Stimulated activated CD8-positive, alpha-beta memory T cell treated with anti-CD3 and anti-CD28 coated beads, Interleukin-12 subunit alpha, Interleukin-12 subunit beta, amount 100 ng/mL, for 24 hours (primary cell): ENCODE results near the gene SPANXB1.
"Not testable (repeated sequence)": the region's sequence is repeated elsewhere in the genome, so short reads cannot be mapped to it uniquely, and the experiment has no call there.

Experiments used
- DNase-seq: peaks from one replicate; pipeline ENCODE4 v3.0.0-alpha.2; 2020; ENCODE audit errors: extremely low read depth

The SPANXB1 gene, protein sequence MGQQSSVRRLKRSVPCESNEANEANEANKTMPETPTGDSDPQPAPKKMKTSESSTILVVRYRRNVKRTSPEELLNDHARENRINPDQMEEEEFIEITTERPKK

DNA sequence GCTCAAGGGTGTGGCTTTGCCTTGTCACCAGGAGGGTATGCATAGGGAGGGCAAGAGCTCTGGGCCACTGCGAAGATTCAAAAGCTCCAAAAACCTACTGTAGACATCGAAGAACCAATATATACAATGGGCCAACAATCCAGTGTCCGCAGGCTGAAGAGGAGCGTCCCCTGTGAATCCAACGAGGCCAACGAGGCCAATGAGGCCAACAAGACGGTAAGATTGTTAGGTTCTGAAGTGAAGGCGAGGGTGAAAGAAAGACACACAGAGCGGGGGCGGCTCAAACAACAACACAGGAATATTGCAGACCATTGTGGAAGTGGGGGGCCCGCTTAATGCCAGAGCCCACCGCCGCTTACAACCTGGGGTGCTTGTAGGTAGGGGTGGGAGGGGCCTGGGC is at the start of gene SPANXB1:
SPANXB1 (plus strand) TSS at position 27 of the 400 bp plus-strand sequence; CDS start at position 127, 100 bp downstream.
- DNase-seq, result not testable (repeated sequence)

DNA sequence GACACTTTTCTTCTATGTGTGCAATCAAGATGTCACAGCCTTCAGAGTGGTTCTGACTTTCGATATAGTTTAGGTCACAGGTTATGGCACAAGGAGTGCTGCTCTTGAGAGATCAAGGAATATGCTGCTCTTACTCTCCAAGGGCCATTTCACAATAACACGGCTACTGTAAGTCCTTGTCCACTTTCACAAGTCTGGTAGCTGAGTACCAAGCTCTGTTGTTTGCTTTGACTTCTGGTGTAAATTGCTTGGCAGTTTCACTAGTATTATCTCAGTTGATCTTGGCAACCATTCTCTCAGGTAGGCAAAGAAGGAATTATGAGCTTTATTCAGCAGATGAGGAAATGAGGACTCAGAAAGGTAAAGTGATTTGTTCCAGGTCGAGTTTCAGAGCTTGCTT is 35.4 kb upstream of the SPANXB1 start:
- DNase-seq, result no peak

DNA sequence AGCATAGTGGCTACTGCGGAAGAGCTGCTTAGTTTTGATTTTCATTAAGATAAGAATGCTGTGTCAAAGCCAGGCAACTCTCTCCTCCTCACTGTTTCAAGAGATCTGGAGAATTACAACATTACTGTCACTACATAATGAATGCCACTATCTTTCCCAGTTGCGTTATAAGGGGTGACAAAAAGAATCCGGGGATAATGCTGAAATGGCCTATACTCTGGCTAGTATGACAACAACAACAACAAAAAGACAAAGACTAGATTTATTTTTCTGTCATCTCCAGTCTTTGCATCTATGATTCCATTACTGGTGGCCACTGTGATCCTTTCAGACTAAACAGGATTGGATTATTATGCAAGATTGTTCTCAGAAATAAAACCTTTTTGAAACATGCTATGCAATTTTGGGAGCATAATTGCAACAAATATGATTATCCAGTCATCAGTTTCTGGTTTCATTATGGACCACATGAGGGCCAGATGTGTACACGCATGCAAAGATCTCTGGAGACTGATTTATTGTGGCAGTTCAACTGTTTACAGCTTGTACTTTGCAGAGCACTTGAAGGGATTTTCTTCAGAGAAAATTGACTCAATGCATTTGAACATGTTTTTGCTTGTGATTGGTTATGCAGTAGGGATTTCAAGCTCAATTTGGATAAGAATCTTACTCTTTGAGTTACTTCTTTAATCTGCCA is 31.1 kb upstream of the SPANXB1 start:
- no peak for DNase-seq

DNA sequence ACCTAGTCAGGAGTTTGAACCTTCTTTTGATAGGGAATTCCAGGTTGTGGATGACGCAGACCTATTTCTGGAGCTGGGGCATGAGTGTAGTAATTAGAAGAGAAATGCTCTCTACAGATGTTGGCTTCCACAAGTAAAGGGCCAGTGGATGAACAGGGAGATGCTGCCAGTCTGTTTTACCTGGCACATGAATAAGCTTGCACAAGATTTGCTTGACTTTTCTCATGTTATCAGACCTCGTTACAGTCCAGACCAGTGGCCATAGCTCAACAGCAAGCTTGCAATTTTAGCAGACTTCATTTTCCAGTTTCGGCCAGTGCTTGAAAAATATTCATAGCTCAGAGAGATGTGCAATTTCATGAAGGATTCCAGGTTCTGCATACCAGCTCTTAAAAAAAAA is 26.9 kb upstream of the SPANXB1 start:
- no peak for DNase-seq

- no peak for DNase-seq
Observed at GRCh38 chrX:140980271-140980670, 22.1 kb upstream of the SPANXB1 start.

DNA sequence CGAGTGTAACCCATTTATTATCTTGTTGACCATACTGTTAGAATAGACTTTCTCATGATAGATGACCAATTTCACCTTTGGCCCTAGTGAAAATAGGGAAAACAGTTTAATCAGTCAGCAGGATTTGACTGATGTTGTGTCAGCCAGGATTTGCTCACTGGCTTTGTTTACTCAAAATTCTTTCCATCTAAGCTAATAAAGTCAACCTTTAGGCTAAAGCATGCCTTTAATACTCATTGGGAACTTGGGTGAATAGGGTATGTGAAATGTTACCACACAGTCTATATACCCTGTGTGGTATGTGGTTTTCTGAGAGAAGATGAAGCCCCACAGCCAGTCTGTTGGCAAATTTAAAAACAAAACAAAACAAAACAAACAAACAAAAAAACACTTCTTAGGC is 18.7 kb upstream of the SPANXB1 start:
- no peak for DNase-seq

- DNase-seq, result not testable (repeated sequence)
Observed at GRCh38 chrX:141005243-141005642, 2.8 kb downstream of the SPANXB1 start.

DNA sequence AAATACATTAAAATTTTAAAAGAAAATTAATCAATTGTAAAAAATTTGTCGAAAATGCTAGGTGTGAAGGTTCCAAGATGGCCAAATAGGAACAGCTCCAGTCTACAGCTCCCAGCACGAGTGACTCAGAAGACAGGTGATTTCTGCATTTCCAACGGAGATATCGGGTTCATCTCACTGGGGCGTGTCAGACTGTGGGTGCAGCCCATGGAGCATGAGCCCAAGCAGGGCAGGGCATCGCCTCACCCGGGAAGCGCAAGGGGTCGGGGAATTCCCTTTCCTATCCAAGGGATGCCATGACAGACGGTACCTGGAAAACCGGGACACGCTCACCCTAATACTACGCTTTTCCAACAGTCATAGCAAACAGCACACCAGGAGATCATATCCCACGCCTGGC is 41.9 kb downstream of the SPANXB1 start:
- DNase-seq, result not testable (repeated sequence)

GRCh38 chrX:141049878-141050277 is 47.5 kb downstream of the SPANXB1 start:
- DNase-seq, result not testable (repeated sequence)

DNA sequence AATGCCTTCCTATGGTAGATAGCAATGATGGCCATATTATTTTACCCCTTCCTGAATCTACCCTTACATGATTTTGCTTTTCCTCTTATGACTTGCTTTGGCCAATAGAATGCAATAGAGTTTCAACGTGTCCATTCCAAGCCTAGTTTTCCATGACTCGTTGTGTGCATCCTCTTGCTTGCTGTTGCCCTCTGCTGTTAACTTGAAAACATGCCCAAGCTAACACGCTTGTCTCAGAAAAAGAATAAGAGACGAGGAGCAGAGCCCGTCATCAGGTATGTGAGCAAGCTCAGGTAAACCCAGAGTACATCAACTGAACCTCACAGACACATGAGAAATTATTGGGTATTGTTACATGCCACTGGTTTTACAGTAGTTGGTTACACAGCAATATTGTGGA is 49.7 kb downstream of the SPANXB1 start:
- not testable (repeated sequence) for DNase-seq
